Omental fat pad (tissue), 4 donors: ENCODE measurements around the gene ZNF546. TPM values are rescaled to one million over a fixed set of nuclear protein-coding genes. Genes with fewer than 3 reads are reported as not detected.

ENCODE experiments used
- ATAC-seq: fragments of 150-250 bp; one replicate; pipeline ENCODE4 v1.9.1; 2016; ENCODE audit warnings: mild to moderate bottlenecking, moderate library complexity; ENCODE audit not compliant: low FRiP score
- DNase-seq: peaks from one replicate; pipeline ENCODE4 v3.0.0-alpha.2; 2019; ENCODE audit warnings: low spot score
- CTCF ChIP-seq, 3 donors: fragments of 450-650 bp; IDR thresholded peaks; one replicate each; pipeline ENCODE4 v1.5.1; 2016 to 2017; ENCODE audit warnings: antibody characterized with exemption in 3 of 3, mild to moderate bottlenecking in 3 of 3, moderate library complexity in 2 of 3
- total RNA-seq, 4 donors: library from RNA; depleted of rRNA; stranded (reverse); fragments of >200 nt; gene quantifications; one replicate each; pipeline ENCODE4 v1.1.0, GENCODE V29; 2016

Gene ZNF546
- total RNA-seq, 4 donors from 2014 or later: 1.4 to 11.8 (median 6.7) TPM

- no peak for DNase-seq
- no peak for TF ChIP-seq CTCF (IDR thresholded peaks at IDR 0.05)
- peak; percentile 66 for ATAC-seq
These were observed 59.1 kb downstream of the ZNF546 start, which contains the start of gene ZNF780B for GRCh38 chr19:40055832-40056504. Gene ZNF780B (minus strand): TSS chr19:40056231. CDS start chr19:40050332, 5,899 bp downstream.

GRCh38 chr19:40056505-40056904, 59.6 kb downstream of the ZNF546 start:
- no peak for DNase-seq
- no peak for TF ChIP-seq CTCF (IDR thresholded peaks at IDR 0.05)
- no peak for ATAC-seq

- TF ChIP-seq CTCF (IDR thresholded peaks at IDR 0.05): no peak
- ATAC-seq (no peak), DNase-seq (no peak)
These were observed 60.3 kb downstream of the ZNF546 start for GRCh38 chr19:40057166-40057565.

GRCh38 chr19:40059624-40060023, 62.8 kb downstream of the ZNF546 start:
- no peak for TF ChIP-seq CTCF (IDR thresholded peaks at IDR 0.05)
- ATAC-seq (no peak), DNase-seq (no peak)

GRCh38 chr19:40070058-40070457, 73.2 kb downstream of the ZNF546 start:
- DNase-seq: no peak
- no peak for TF ChIP-seq CTCF (IDR thresholded peaks at IDR 0.05)
- no peak for ATAC-seq

Other genes starting within 250 kb of the ZNF546 start
- not detected for gene LEUTX, start 218.2 kb upstream of the ZNF546 start, total RNA-seq
- gene DYRK1B, start 162.9 kb upstream of the ZNF546 start, total RNA-seq: 1 to 10 TPM; 4.6 to 9.9 (median 5.3) TPM
- 100 to 1,000 TPM; 103 to 194 (median 125) TPM for gene FBL, start 150.7 kb upstream of the ZNF546 start, total RNA-seq
- 100 to 1,000 TPM in 1 of 4 donors, 10 to 100 TPM in 3; 12.5 to 197 (median 29.3) TPM for gene FCGBP, start 62.4 kb upstream of the ZNF546 start, total RNA-seq
- gene PSMC4, start 25.9 kb upstream of the ZNF546 start, total RNA-seq: 100 to 1,000 TPM in 1 of 4 donors, 10 to 100 TPM in 3; 52.6 to 141 (median 75.4) TPM
- gene ZNF780B, start 59.2 kb downstream of the ZNF546 start, total RNA-seq: 10 to 100 TPM in 2 of 4 donors, 1 to 10 TPM in 2; 7.2 to 17.8 (median 10.7) TPM
- gene ZNF780A, start 93.9 kb downstream of the ZNF546 start, total RNA-seq: 10 to 100 TPM in 3 of 4 donors, 1 to 10 TPM in 1; 4.8 to 14.7 (median 11.4) TPM
- 1 to 10 TPM; 5.9 to 9.7 (median 7.6) TPM for gene MAP3K10, start 194.4 kb downstream of the ZNF546 start, total RNA-seq
- gene TTC9B, start 221.3 kb downstream of the ZNF546 start, total RNA-seq: under 1 TPM in 1 of 4 donors, not detected in 3; 0.28 TPM
- 1 to 10 TPM in 1 of 4 donors, under 1 TPM in 2, not detected in 1; 0.37 to 1.1 (median 0.48) TPM for gene CCNP, start 229.6 kb downstream of the ZNF546 start, total RNA-seq